Smooth muscle cell (in vitro differentiated cells): ENCODE data around the gene VPS37B. TPM values are rescaled to one million over a fixed set of nuclear protein-coding genes. Genes with fewer than 3 reads are reported as not detected.

Experiments
- DNase-seq: peaks from one replicate; lab custom pipeline; 2025; ENCODE audit not compliant: unreplicated experiment; lab: John Stamatoyannopoulos, UW
- H2AFZ ChIP-seq: fragments of 200-600 bp; sonication (generic); 2 replicates; pipeline ENCODE4 v1.6.0; 2016; ENCODE audit warnings: antibody characterized with exemption, low read depth, mild to moderate bottlenecking
- H3F3A ChIP-seq: fragments of 200-600 bp; sonication (generic); 2 replicates; pipeline ENCODE4 v1.6.0; 2017; ENCODE audit warnings: antibody characterized with exemption, low read depth
- H3K27ac ChIP-seq: fragments of 200-600 bp; sonication (generic); 2 replicates; pipeline ENCODE4 v1.5.1; 2016; ENCODE audit warnings: low read depth, mild to moderate bottlenecking
- H3K27me3 ChIP-seq: fragments of 200-600 bp; sonication (generic); 2 replicates; pipeline ENCODE4 v1.6.1; 2016; ENCODE audit warnings: low read depth, mild to moderate bottlenecking
- H3K36me3 ChIP-seq: fragments of 200-600 bp; sonication (generic); 2 replicates; pipeline ENCODE4 v1.5.1; 2016; ENCODE audit warnings: low read depth
- H3K4me1 ChIP-seq: fragments of 200-600 bp; sonication (generic); 2 replicates; pipeline ENCODE4 v1.5.1; 2016; ENCODE audit warnings: low read depth
- H3K4me2 ChIP-seq: fragments of 200-600 bp; sonication (generic); 2 replicates; pipeline ENCODE4 v1.6.0; 2016; ENCODE audit warnings: mild to moderate bottlenecking
- H3K4me3 ChIP-seq: fragments of 200-600 bp; sonication (generic); 2 replicates; pipeline ENCODE4 v1.5.1; 2016; ENCODE audit warnings: mild to moderate bottlenecking
- H3K79me2 ChIP-seq: fragments of 200-600 bp; sonication (generic); 2 replicates; pipeline ENCODE4 v1.6.0; 2016; ENCODE audit warnings: low read depth, mild to moderate bottlenecking
- H3K9ac ChIP-seq: fragments of 200-600 bp; sonication (generic); 2 replicates; pipeline ENCODE4 v1.6.0; 2016; ENCODE audit warnings: low read depth
- H3K9me3 ChIP-seq: fragments of 200-600 bp; sonication (generic); replicated peaks from 2 replicates; pipeline ENCODE4 v1.5.1; 2016; ENCODE audit warnings: low read depth
- H4K20me1 ChIP-seq: fragments of 200-600 bp; sonication (generic); 2 replicates; pipeline ENCODE4 v1.6.0; 2016; ENCODE audit warnings: low read depth
- CTCF ChIP-seq: fragments of 200-600 bp; sonication (generic); IDR thresholded peaks from 2 replicates; pipeline ENCODE4 v1.5.1; 2017; ENCODE audit warnings: borderline replicate concordance, mild to moderate bottlenecking, antibody characterized with exemption; ENCODE audit not compliant: insufficient read depth, poor library complexity, severe bottlenecking
- WGBS: methylation state at CpG from one replicate; pipeline ENCODE4 v1.1.7; 2016; ENCODE audit warnings: low lambda C conversion rate; 5-methylcytosine and 5-hydroxymethylcytosine counted together
- polyA plus RNA-seq: library from polyadenylated mRNA; unstranded; fragments of >200 nt; fragmentation: Nextera tagmentation; extraction: Ambion mirVana; gene quantifications from 2 replicates; pipeline ENCODE4 v1.2.1, GENCODE V29; 2016
- total RNA-seq: library from RNA; depleted of rRNA; stranded (reverse); fragments of >200 nt; gene quantifications from 2 replicates; pipeline ENCODE4 v1.2.3, GENCODE V29; 2014

Gene VPS37B
- total RNA-seq (14.8 and 20.4 TPM in 2 replicates), polyA plus RNA-seq (25.3 and 37.9 TPM in 2 replicates)

- Histone ChIP-seq H3K9me3 (no peaks in the 10 kb centered on the region), H3K27ac (peak within 1 kb of the TSS; percentile 89), H3K4me1 (peaks cover 28% of the 10 kb centered on the region), H3K27me3 (no peaks in the 10 kb centered on the region), H3K4me2 (peak within 1 kb of the TSS; percentile 93), H3F3A (peaks cover 32% of the 10 kb centered on the region), H2AFZ (peak within 1 kb of the TSS; percentile 44), H3K79me2 (peaks cover 40% of the 10 kb centered on the region), H3K36me3 (no peaks in the 10 kb centered on the region), H3K4me3 (peak within 1 kb of the TSS; percentile 92), H4K20me1 (peaks cover 42% of the 10 kb centered on the region), H3K9ac (peak within 1 kb of the TSS; percentile 99)
- no peak for TF ChIP-seq CTCF
- peak; percentile 54 for DNase-seq
- 19% methylated on average over 69 of the region's 81 CpGs for WGBS
These were observed at the start of gene VPS37B for GRCh38 chr12:122895704-122896636. Gene VPS37B, minus strand, starts transcription at chr12:122896124. Its CDS starts 62 bp downstream, at chr12:122896062.

- H4K20me1 ChIP-seq = no peaks in the 10 kb centered on the region
- H3F3A ChIP-seq = no peaks in the 10 kb centered on the region
- H3K27ac ChIP-seq = no peak overlapping the region
- no peak for TF ChIP-seq CTCF
- H3K9me3 ChIP-seq = no peaks in the 10 kb centered on the region
- H3K36me3 ChIP-seq = no peaks in the 10 kb centered on the region
- no peak for DNase-seq
- H3K27me3 ChIP-seq = no peaks in the 10 kb centered on the region
- no peak overlapping the region for H2AFZ ChIP-seq
- no peak overlapping the region for H3K9ac ChIP-seq
- 84% methylated on average over 11 of the region's 14 CpGs for WGBS
- no peak overlapping the region for H3K4me2 ChIP-seq
- no peak overlapping the region for H3K4me3 ChIP-seq
- peaks cover 6% of the 10 kb centered on the region for H3K4me1 ChIP-seq
- H3K79me2 ChIP-seq = no peaks in the 10 kb centered on the region
These were observed 49.0 kb upstream of the VPS37B start for GRCh38 chr12:122944605-122945592.

- Histone ChIP-seq H3K9ac (no peak overlapping the region), H3F3A (no peaks in the 10 kb centered on the region), H3K4me3 (no peak overlapping the region), H3K79me2 (no peaks in the 10 kb centered on the region), H3K27me3 (no peaks in the 10 kb centered on the region), H4K20me1 (no peaks in the 10 kb centered on the region), H3K36me3 (no peaks in the 10 kb centered on the region), H3K4me1 (peaks cover 6% of the 10 kb centered on the region), H3K4me2 (no peak overlapping the region), H3K27ac (no peak overlapping the region), H2AFZ (no peak overlapping the region), H3K9me3 (no peaks in the 10 kb centered on the region)
- DNase-seq = no peak
- WGBS = 87% methylated on average over 13 of the region's 13 CpGs
- no peak for TF ChIP-seq CTCF
These were observed 47.3 kb upstream of the VPS37B start for GRCh38 chr12:122943196-122943595.
